Mammary epithelial cell (primary cell): ENCODE measurements around the gene PSD2.

Source experiments
- CTCF ChIP-seq, 2 donors: IDR thresholded peaks in 1 of 2; conservative IDR thresholded peaks in 1 of 2; 2 replicates each; pipeline ENCODE4 v1.5.1; 2011 to 2012; ENCODE audit warnings: inconsistent platforms in 2 of 2, low read length in 2 of 2, mild to moderate bottlenecking in 2 of 2, control low read depth in 1 of 2, low read depth in 1 of 2; ENCODE audit not compliant: insufficient read depth in 1 of 2; ENCODE audit errors: extremely low read depth in 1 of 2
- EZH2 ChIP-seq: IDR thresholded peaks from 2 replicates; pipeline ENCODE4 v1.6.1; 2012; ENCODE audit warnings: low read length, inconsistent platforms, borderline replicate concordance

- no peak for TF ChIP-seq CTCF (conservative IDR thresholded peaks at IDR 0.05 in 1 of 2, IDR thresholded peaks at IDR 0.05 in 1 of 2; ENCODE audit: extremely low read depth in 1 of 2, insufficient read depth in 1 of 2, low read depth in 1 of 2, low read length in 2 of 2)
- no peak for TF ChIP-seq EZH2
Observed at GRCh38 chr5:139795074-139796001, at the start of gene PSD2.
